Measurements from ENCODE around the gene VEPH1. TPM values are rescaled to one million over a fixed set of nuclear protein-coding genes. Genes with fewer than 3 reads are reported as not detected.

The VEPH1 gene
- total RNA-seq, 1 donor from 2014 or later, result 9.5 TPM

DNA sequence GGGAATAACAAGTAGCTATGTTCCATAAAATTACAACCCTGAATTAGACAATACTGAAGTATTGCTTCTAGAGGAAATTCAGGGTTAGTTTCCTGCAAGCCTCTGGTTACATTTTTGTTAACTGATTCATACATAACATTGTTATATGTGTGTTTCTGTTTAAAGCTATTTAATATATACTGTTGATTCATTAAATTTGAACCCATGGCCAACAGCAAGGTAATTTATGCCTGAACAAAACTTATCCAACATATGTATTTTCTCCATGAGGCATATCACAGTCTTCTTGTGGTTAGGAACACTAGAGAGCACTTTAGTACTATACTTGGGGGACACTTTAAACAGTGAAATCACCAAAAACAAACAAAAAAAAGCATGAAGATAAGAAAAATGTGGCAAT, 114.2 kb downstream of the VEPH1 start:
- DNase-seq (ENCODE audit: low read depth in 2 of 2), result peak; percentile 27 to 34

DNA sequence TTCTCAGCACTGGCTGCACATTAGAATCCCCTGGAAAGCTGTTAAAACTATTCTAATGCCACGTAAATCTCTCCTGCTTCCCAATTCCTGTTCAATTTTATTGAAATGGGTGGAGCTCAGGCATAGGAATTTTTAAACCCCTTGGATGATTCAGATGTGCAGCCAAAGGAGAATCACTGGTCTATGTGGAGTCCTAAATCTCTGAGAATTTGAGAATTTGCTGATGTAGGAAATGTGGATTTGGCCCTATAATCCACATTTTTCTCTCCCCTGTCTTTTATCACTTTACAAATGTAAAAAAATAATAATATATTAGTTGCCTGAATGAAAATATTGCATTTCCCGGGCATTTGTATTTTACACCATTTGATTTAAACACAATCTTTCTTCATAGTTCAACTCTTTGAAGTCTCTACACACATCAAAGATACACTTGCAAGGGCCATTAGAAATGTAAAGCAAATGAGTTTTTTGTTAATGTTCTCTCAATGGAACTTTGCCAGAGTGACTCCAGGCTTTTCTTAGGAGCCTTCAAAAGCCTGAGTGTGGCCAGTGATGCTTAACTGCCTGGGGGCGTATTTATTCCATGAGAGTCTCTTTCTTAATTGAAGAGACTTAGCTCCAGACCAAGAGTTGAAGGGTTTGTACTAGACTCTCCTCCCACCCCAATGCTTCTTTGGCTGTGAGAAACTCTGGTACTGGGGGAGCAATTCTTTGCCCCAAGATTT, 115.3 kb downstream of the VEPH1 start:
- DNase-seq (ENCODE audit: low read depth in 2 of 2), result no peak

DNA sequence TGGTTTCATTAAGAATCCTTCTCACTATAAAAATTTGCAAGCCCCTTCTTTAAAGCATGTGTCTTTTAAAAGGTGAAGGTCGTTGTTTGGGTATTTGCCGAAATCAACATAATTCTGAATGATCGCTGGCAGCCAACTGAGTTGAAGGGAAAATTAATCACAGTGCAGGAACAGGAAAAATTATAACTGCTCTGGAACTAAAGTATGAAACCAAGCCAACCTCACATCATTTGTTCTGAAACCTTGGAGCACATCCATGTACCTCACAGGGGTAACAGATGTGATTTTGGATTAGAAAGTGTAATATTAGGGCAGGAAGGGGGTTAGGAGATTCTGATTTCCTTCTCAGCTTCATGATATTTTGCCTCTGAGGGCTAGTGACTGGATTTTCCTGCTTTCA, 118.7 kb downstream of the VEPH1 start:
- peak; percentile 23 to 67 for DNase-seq (ENCODE audit: low read depth in 2 of 2)

DNA sequence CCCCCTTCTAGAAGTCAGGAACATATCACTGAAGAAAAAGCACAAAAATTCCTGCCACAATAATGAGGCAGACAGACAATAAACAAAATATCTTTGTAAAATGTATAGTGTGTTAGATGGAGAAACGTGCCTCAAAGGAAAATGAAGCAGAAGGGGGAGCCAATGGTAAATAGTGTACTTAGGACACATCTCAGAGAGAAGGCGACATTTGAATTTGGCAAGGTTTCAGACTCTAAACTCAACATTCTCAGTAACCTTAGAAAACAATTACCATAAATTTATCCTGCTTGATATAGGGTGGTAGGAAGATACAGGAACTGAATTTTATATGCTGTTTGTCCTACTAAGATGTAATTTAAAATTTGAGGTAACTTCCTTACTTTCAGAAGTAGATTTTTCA, 119.2 kb downstream of the VEPH1 start:
- DNase-seq (ENCODE audit: low read depth in 2 of 2), result no peak

DNA sequence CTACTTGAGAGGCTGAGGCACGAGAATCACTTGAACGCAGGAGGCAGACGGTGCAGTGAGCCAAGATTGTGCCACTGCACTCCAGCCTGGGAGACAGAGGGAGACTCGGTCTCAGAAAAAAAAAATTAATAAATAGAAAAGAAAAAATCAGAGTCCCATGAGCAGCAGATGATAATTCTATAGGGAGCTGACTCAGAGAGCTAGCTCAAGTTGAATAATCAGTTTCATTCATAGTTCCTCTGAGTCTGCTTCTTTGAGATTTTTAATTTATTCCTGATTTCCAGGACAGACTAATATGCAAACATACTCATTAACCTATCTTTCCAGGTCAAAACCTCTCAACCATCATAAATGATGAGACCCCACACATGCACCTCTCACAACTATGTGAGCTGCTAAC, 121.6 kb downstream of the VEPH1 start:
- no peak for DNase-seq (ENCODE audit: low read depth in 2 of 2)

DNA sequence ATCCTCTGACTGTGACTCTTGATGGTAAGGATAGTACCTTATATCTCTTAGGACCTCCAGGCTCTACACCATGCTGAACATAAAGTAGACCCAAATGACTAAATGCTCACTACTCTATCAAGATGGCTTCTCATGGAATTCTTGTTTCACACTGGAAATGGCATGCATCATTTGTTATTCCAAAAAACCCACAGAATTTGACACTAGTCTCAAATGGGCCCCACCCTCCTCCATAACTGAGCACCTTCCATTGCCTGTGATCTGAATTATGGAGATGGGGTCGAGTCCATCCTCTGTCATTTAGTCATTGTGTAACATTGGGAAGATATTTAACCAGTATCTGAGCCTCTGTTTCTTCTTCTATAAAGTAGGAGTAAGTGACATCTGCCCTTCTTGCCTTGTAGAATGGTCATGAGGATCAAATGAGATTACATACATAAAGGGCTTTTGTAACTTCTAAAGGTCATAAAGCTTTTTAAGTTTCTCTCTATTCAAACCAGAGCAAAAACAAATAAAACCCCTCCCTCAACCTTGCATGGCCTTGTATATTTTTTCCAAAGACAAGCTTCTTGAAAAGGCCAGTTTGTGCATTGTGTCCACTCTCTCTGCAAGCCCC, 123.6 kb downstream of the VEPH1 start:
- no peak for DNase-seq (ENCODE audit: low read depth in 2 of 2)

DNA sequence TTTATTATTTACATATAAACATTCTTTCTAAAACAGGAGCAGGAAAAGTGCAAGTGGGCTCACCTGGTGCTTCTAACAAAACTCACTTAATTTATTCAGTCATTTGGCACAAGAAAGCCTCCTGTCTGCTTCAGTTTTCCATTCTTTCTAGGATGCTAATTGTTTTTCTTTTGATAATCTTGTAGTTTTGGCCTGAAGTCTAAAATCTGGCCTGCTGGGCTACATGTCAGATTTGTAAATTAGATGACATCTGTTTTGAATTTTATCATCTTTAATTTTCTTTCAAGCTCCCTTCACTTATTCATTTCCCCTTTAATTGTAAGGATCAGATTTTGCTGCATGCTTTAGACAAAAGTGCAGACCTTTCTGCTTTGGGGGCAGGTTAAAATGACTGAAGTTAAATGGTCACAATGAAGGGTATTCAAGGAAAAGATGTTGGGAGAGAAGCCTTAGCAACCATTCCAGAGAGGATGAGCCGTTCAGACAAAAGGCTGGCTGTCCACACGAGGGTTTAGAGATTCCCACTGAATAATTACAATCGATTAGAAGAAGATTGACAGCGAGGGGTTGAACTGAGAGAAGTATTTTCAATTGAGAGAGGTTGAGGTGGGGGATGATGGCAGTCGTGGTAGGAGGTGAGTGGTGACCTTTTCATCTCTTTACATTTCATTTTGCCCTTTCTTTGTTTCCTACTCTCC, 126.5 kb downstream of the VEPH1 start:
- no peak for DNase-seq (ENCODE audit: low read depth in 2 of 2)

DNA sequence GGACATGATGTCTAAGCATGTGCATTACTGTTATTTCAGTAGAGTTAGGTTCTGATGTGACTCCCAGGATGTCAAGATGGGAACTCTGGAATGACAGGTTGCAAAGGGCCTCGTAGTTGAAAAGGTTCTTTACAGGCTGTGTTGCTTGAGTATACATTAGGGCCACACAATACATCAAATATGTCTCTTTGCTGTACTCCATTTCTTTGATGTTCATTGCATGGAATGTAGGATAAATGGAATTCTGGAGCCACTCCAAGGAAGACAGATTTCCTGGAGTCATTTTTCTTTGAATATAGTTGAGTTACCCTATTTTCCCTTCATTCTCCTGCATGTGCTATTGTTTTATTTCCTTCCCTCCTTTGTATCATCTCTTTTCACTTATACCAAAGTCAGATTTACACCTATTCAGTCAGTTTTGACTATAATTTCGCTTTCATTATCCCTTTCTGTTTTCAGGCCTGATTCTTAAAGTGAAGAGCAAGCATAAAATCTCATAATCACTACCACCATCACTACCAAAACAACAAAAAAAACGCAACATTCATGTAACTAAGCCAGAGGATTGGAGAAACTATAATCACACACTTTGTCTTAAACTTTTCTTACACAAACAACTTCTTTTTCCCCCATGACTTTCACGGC, 127.8 kb downstream of the VEPH1 start:
- DNase-seq (ENCODE audit: low read depth in 2 of 2), result peak in 1 of 2 donors; percentile 51

DNA sequence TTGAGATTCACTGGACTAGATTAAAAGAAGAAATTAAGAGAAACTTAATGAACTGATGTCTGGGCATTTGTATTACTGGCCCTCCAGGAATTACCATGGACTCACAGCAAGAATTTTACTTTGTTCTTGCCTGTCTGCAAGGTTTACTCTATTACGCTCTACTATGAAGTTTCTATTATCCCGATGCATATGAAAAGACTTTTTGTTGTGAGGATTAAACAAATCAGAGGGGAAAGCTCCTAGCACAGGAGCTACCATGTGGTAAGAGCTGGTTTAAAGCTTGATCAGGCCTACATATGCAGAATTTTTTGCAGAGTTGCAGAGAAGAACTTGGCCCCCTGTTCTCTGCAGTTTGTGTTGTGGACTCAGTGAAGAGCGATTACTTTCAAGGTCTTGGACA, 128.3 kb downstream of the VEPH1 start:
- no peak for DNase-seq (ENCODE audit: low read depth in 2 of 2)

DNA sequence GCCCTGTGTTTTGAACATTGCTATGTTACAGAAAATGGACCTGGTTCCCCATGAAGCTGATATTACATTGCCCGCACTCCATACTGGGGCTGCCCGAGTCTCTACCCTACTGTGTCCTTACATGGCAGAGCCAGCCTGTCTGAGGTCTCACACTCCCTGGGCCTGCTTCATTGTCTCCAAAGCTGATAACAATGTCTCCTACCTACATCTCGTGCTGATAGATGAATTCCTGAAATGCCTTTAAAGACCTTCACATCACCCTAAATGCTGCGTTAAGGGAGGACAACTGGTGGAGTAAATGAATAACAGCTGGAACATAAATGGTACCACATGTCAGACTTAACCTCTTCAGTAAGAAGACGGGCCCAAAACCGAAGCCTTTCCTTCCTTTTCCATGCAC, 129.4 kb downstream of the VEPH1 start:
- no peak for DNase-seq (ENCODE audit: low read depth in 2 of 2)

DNA sequence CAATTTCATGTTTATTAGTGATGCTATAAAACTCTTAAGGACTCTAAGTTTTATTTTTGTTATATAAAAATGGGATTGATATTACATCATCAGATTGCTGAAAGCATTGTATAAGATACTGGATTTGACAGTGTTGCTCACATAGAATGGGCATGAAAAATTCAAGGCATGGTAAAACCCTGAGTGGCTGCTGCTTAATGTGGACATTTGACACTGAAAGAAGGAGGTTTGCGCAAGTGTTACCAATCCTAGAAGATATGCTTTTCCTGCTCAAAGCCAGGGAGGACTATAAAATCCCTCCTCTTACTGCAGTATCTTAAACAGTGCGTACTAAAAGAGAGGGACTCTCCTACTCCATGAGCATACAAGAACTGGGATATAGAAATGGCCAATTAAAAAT, 132.3 kb downstream of the VEPH1 start:
- no peak for DNase-seq (ENCODE audit: low read depth in 2 of 2)

DNA sequence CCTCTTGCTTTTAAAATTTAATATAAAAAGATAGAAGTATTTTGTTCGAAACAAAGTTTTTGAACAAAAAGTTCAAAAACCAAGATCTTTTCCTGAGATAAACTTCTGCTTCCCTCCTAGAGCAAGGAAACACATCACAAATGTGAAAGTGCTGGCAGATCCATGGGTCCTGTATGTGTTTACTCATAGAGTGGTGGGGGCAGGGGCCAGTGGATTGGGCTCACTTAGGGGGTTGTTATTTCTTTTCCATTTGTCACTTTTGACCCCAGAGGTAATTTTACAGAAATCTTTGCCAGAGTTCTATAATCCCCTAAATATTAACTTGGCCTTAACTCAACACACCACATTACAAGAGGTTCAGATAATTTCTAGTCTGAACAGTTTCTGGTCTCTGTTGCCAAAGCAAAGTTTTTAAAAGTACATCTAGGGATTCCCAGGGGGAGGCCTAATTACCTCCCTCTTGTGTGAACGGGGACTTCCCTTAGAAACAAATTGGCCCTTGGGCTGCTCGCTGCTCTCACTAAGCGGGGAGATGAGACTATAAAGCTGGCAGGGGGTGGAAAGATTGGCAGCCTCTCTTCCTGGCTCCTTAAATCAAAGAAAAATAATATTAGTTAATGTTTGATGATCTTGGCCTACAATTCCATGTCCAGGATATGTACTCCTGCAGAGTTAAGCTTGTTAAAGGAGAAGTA, 133.3 kb downstream of the VEPH1 start:
- peak; percentile 54 to 66 for DNase-seq (ENCODE audit: low read depth in 2 of 2)

DNA sequence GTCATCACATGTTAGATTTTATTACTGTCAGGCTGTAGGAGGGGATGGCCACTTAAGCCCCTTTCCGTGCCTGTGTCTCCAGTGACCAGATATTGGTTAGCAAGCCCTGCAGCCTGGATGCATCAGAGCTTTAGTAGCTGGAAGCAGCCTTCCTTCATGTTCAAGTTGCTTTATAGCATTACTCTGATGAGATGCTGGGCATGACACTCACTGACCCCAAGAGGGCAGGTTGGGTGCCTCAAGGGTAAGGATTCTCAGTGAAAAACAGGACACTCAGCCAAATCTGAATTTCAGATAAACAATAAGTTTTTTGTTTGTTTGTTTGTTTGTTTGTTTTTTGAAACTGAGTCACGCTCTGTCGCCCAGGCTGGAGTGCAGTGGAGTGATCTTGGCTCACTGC, 135.0 kb downstream of the VEPH1 start:
- DNase-seq (ENCODE audit: low read depth in 2 of 2), result no peak

DNA sequence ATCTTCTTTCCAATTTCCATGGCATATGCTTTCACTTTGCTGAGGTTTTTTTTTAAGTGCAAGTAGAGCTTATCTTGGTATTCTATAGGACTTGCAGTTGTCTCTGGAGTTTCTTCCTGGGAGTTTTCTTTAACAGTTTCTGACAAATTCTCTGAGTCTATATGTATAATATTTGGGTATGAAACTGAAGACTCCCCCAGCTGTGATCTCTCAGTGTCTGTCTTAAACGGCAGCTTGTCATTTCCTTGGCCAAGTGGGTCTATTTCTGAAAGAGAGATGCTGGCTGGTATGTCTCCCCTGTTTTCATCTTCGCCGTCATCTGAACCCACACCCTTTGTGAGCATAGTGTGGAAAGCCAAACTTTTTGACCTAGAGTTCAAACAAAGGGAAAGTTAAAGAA, 139.8 kb downstream of the VEPH1 start:
- DNase-seq (ENCODE audit: low read depth in 2 of 2), result no peak

DNA sequence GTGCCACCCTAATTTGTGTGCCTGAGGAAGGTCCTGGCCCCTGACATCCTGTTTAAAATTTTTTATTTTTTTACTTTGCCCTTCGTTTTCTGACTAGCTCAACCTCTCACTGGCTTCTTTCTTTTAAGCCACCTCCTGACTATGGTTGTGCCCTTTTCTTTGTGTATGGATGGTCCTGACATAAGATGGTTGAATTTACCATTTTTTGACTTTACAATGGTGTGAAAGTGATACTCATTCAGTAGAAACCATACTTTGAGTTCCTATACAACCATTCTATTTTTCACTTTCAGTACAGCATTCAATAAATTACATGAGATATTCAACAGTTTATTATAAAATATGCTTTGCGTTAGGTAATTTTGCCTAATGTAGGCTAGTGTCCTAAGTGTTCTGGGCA, 140.9 kb downstream of the VEPH1 start:
- no peak for DNase-seq (ENCODE audit: low read depth in 2 of 2)

DNA sequence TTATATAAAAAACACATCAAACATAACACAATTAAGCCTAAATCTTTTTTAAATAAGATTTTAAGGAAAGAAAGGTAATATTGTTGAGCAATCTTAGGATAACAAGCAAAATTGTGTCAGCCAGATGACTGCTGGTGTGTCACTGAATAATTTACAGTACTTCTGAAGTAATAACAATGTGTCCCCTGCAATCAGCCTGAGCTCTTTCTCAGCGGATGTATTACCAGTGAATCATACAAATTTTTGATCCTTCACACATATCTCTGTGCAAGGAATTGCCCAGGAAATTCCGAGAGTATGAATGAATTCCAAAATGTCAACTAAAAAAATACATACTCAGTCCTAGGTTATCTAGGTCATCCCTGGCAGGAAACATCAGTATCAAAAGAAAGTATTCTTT, 143.2 kb downstream of the VEPH1 start:
- peak; percentile 63 to 94 for DNase-seq (ENCODE audit: low read depth in 2 of 2)

DNA sequence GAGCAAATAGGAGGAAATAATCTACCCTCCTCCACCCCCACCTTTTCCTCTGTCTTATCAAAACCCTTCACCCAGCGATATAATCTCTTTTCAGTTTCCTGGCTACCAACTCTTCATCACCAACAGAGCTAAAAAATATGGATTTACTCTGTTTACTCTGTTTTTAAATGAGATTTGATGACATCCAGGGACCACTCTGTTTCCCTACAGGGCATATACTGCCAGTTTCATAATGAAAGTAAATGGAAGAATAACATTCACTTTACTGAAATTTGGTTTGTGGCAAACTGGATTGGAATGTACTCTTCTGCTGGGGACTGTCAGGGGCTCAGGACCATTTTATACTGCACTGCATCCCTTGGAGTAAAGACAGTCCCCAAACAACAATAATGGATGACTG, 146.7 kb downstream of the VEPH1 start:
- DNase-seq (ENCODE audit: low read depth in 2 of 2), result no peak

DNA sequence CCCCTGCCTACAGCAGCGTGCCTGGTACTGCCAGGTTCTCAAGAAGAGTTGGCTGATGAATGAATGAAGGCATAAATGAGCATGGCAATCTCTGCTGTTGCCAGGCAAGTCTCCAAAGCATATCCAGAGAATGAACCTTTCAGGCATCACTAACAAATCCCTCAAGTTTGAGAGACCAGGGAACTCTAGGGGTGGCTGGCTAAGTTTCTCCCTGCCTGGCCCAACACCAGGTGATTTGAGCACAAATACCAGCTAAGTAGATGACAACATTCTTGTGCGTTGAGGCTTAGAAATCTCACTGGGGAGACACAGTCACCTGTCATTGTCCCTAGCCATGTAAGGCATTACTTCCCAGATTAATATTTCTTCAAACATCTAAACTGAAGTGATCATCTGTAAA, 147.9 kb downstream of the VEPH1 start:
- no peak for DNase-seq (ENCODE audit: low read depth in 2 of 2)

DNA sequence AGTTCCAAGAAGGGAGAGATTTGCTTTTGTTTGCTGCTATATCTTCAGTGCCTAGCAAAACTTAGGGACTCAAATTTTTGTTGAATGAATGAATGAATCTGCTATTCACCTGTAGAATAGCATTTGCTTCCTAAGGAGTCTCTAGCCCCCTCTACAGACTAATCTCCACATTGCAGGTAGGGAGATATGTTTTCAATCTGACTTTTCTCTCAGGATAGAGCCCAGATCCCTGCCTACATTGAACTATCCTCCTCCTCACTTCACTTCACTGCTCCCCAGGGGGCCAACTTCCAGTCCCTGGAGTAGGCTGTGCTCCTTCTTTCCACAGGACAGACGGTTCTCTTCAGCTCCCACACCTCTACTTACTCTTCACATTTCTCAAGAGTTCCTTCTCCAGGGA, 148.5 kb downstream of the VEPH1 start:
- peak; percentile 57 to 63 for DNase-seq (ENCODE audit: low read depth in 2 of 2)

DNA sequence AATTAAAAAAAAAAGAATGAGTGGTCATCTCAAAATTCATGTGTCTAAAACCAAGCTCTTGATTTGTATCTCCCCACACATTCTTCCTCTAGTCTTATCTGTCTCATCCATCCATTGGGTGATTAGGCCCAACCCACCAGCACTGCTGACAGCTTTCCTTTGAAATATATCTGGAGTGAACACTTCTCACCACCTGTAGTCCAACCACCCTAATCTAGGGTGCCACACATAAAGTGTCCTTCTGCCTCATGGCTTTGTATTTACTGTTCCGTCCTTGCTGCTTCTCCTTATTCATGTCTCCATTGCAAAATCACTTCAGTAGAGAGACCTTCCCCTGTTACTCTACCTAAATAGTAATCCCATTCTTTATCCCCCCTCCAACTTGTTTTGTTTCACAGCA, 149.0 kb downstream of the VEPH1 start:
- DNase-seq (ENCODE audit: low read depth in 2 of 2), result no peak

DNA sequence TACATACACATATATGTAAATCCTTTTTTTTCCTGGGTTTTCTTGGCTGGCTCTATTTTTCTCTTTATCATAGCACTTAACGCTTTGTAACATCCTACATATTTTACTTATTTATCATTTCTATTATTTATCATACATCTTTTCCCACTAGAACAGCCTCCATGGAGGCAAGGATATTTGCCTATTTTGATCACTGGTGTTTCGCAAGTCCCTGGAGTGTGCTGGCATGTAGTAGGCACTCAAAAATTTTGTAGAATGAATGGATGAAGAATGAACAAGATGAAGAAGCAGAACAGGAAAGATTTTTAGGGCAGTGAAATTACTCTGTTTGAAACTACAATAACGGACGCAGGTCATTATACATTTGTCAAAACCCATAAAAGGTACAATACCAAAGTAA, 149.6 kb downstream of the VEPH1 start:
- DNase-seq (ENCODE audit: low read depth in 2 of 2), result no peak

DNA sequence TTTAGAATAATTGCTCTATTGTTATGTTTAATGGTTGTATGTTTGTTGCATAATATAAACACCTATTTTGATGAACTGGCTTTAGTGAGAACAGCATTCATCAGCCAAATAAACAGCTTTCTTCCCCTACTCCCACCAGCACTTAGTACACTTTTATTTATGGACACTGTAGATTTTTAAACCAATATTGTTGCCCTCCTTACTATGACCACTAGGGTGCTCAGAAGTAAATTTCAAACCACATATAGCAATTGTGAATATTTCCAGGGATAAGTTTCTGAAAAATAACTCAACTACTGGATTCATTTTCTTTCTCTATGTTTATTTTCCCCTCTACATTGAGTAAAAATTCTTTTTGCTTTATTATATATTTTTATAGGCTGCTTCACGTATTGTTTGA, 151.2 kb downstream of the VEPH1 start:
- DNase-seq (ENCODE audit: low read depth in 2 of 2), result no peak
